NT2/D1 (cell line): Measurements from ENCODE around the gene MEIOB.
"Not testable (repeated sequence)": the region's sequence is repeated elsewhere in the genome, so short reads cannot be mapped to it uniquely, and the experiment has no call there.

Experiments used
- DNase-seq: peaks from one replicate; pipeline ENCODE4 v3.0.0-alpha.2; 2011; ENCODE audit warnings: low read depth, low spot score
- H3K27me3 ChIP-seq: 2 replicates; pipeline ENCODE4 v1.6.0; 2011; ENCODE audit warnings: mild to moderate bottlenecking; ENCODE audit not compliant: insufficient read length, insufficient read depth
- H3K36me3 ChIP-seq: 2 replicates; pipeline ENCODE4 v1.6.1; 2011; ENCODE audit warnings: mild to moderate bottlenecking, low read length, mixed read lengths; ENCODE audit not compliant: insufficient read depth, insufficient read length
- H3K4me1 ChIP-seq: 2 replicates; pipeline ENCODE4 v1.5.1; 2011; ENCODE audit not compliant: insufficient read depth, insufficient read length
- H3K4me3 ChIP-seq: 2 replicates; pipeline ENCODE4 v1.5.1; 2011; ENCODE audit warnings: low read depth; ENCODE audit not compliant: insufficient read length
- H3K9ac ChIP-seq: 2 replicates; pipeline ENCODE4 v1.6.0; 2011; ENCODE audit warnings: low read depth; ENCODE audit not compliant: insufficient read length
- H3K9me3 ChIP-seq: 2 replicates; pipeline ENCODE4 v1.5.1; 2011; ENCODE audit warnings: mild to moderate bottlenecking, low read length; ENCODE audit not compliant: insufficient read depth
- SUZ12 ChIP-seq: IDR thresholded peaks from 2 replicates; pipeline ENCODE4 v1.6.1; 2011; ENCODE audit not compliant: insufficient read length, insufficient read depth; ENCODE audit errors: extremely low read depth
- YY1 ChIP-seq: IDR thresholded peaks from 2 replicates; pipeline ENCODE4 v1.6.1; 2011; ENCODE audit not compliant: insufficient read length, insufficient read depth
- ZNF274 ChIP-seq: IDR thresholded peaks from 2 replicates; pipeline ENCODE4 v1.6.1; 2011; ENCODE audit warnings: mild to moderate bottlenecking, low read depth, low read length

The MEIOB gene

GRCh38 chr16:1903845-1904840, 32.2 kb upstream of the MEIOB start:
- peak overlapping the region; percentile 17 for H3K9ac ChIP-seq
- H3K36me3 ChIP-seq = no peaks in the 10 kb centered on the region
- H3K4me3 ChIP-seq = no peak overlapping the region
- peaks cover 28% of the 10 kb centered on the region for H3K4me1 ChIP-seq
- no peaks in the 10 kb centered on the region for H3K27me3 ChIP-seq
- no peak for DNase-seq
- no peak for TF ChIP-seq YY1
- no peak for TF ChIP-seq SUZ12
- TF ChIP-seq ZNF274 = no peak
- no peaks in the 10 kb centered on the region for H3K9me3 ChIP-seq

- Histone ChIP-seq H3K4me1 (peaks cover 26% of the 10 kb centered on the region), H3K9ac (no peak overlapping the region), H3K27me3 (no peaks in the 10 kb centered on the region), H3K36me3 (no peaks in the 10 kb centered on the region), H3K4me3 (no peak overlapping the region), H3K9me3 (no peaks in the 10 kb centered on the region)
- DNase-seq = no peak
- TF ChIP-seq ZNF274 (no peak), SUZ12 (no peak)
Observed at GRCh38 chr16:1903220-1903574, 31.2 kb upstream of the MEIOB start.

- no peaks in the 10 kb centered on the region for H3K9me3 ChIP-seq
- no peak for DNase-seq
- H3K4me3 ChIP-seq = no peak overlapping the region
- no peak overlapping the region for H3K9ac ChIP-seq
- peaks cover 23% of the 10 kb centered on the region for H3K4me1 ChIP-seq
- no peaks in the 10 kb centered on the region for H3K27me3 ChIP-seq
- TF ChIP-seq SUZ12 (no peak), YY1 (no peak), ZNF274 (no peak)
- H3K36me3 ChIP-seq = no peaks in the 10 kb centered on the region
Observed at GRCh38 chr16:1902547-1903219, 30.7 kb upstream of the MEIOB start.

- no peaks in the 10 kb centered on the region for H3K36me3 ChIP-seq
- no peak for DNase-seq
- no peak overlapping the region for H3K9ac ChIP-seq
- H3K9me3 ChIP-seq = no peaks in the 10 kb centered on the region
- H3K27me3 ChIP-seq = no peaks in the 10 kb centered on the region
- no peak overlapping the region for H3K4me3 ChIP-seq
- peaks cover 12% of the 10 kb centered on the region for H3K4me1 ChIP-seq
- TF ChIP-seq YY1 (no peak), ZNF274 (no peak), SUZ12 (no peak)
Observed at GRCh38 chr16:1900452-1900774, 28.4 kb upstream of the MEIOB start.

- DNase-seq = no peak
- H3K4me3 ChIP-seq = no peak overlapping the region
- no peaks in the 10 kb centered on the region for H3K27me3 ChIP-seq
- H3K9me3 ChIP-seq = no peaks in the 10 kb centered on the region
- no peak overlapping the region for H3K9ac ChIP-seq
- peaks cover 12% of the 10 kb centered on the region for H3K4me1 ChIP-seq
- H3K36me3 ChIP-seq = no peaks in the 10 kb centered on the region
- TF ChIP-seq YY1 = no peak
Observed at GRCh38 chr16:1899641-1900451, 27.9 kb upstream of the MEIOB start.

GRCh38 chr16:1897692-1898091, 25.7 kb upstream of the MEIOB start:
- not testable (repeated sequence) for DNase-seq, H3K9ac ChIP-seq, H3K36me3 ChIP-seq, H3K4me3 ChIP-seq, H3K4me1 ChIP-seq, H3K9me3 ChIP-seq, H3K27me3 ChIP-seq
